Fibroblast of lung (primary cell): ENCODE data around the gene DOCK4.

Experiments used
- CTCF ChIP-seq, 2 donors: IDR thresholded peaks in 1 of 2; conservative IDR thresholded peaks in 1 of 2; 1 replicate in 1 of 2; 2 replicates in 1 of 2; pipeline ENCODE4 v1.5.1; 2011 to 2012; ENCODE audit warnings: low read length in 2 of 2, control low read depth in 1 of 2, inconsistent platforms in 1 of 2, low read depth in 1 of 2, mild to moderate bottlenecking in 1 of 2
- EZH2 ChIP-seq: IDR thresholded peaks from 2 replicates; pipeline ENCODE4 v1.5.1; 2012; ENCODE audit warnings: low read length, control low read depth, mild to moderate bottlenecking; ENCODE audit errors: missing control alignments

- TF ChIP-seq CTCF (conservative IDR thresholded peaks at IDR 0.05 in 1 of 2, IDR thresholded peaks at IDR 0.05 in 1 of 2; ENCODE audit: low read depth in 1 of 2, low read length in 2 of 2), result no peak
- no peak for TF ChIP-seq EZH2
Observed at GRCh38 chr7:111783854-111784253, 422.3 kb downstream of the DOCK4 start.
